Astrocyte (in vitro differentiated cells and primary cell): ENCODE results near the gene RBFOX2. TPM values are rescaled to one million over a fixed set of nuclear protein-coding genes. Genes with fewer than 3 reads are reported as not detected.

Source experiments
- DNase-seq: peaks from one replicate; pipeline ENCODE4 v3.0.0-alpha.2; 2010; ENCODE audit warnings: low read depth
- FAIRE-seq: peaks from 2 replicates; lab custom pipeline; 2011; peaks lifted over from hg19 to GRCh38; lab: Jason Lieb, UNC
- H2AFZ ChIP-seq: 2 replicates; pipeline ENCODE4 v1.6.0; 2012; ENCODE audit warnings: low read depth, low read length, inconsistent platforms
- H3K27ac ChIP-seq: 2 replicates; pipeline ENCODE4 v1.5.1; 2011; ENCODE audit warnings: low read depth, low read length, inconsistent platforms
- H3K27me3 ChIP-seq: 2 replicates; pipeline ENCODE4 v1.6.0; 2011; ENCODE audit warnings: low read length, inconsistent platforms; ENCODE audit not compliant: insufficient read depth
- H3K36me3 ChIP-seq: 2 replicates; pipeline ENCODE4 v1.5.1; 2011; ENCODE audit warnings: low read length, inconsistent platforms; ENCODE audit not compliant: insufficient read depth
- H3K4me1 ChIP-seq: 2 replicates; pipeline ENCODE4 v1.5.1; 2011; ENCODE audit warnings: low read length, inconsistent platforms; ENCODE audit not compliant: insufficient read depth
- H3K4me2 ChIP-seq: 2 replicates; pipeline ENCODE4 v1.6.0; 2012; ENCODE audit warnings: low read length, inconsistent platforms
- H3K4me3 ChIP-seq: 2 replicates; pipeline ENCODE4 v1.5.1; 2011; ENCODE audit warnings: low read depth, mild to moderate bottlenecking, low read length, inconsistent platforms; ENCODE audit not compliant: insufficient read depth
- H3K79me2 ChIP-seq: 2 replicates; pipeline ENCODE4 v1.6.0; 2012; ENCODE audit warnings: mild to moderate bottlenecking, low read length, inconsistent platforms; ENCODE audit not compliant: insufficient read depth
- H3K9ac ChIP-seq: 2 replicates; pipeline ENCODE4 v1.6.0; 2012; ENCODE audit warnings: mild to moderate bottlenecking, low read length, inconsistent platforms
- H3K9me3 ChIP-seq: 2 replicates; pipeline ENCODE4 v1.5.1; 2012; ENCODE audit warnings: low read depth, mild to moderate bottlenecking, low read length, inconsistent platforms; ENCODE audit not compliant: insufficient read depth
- H4K20me1 ChIP-seq: 2 replicates; pipeline ENCODE4 v1.6.0; 2012; ENCODE audit warnings: low read length, inconsistent platforms; ENCODE audit not compliant: insufficient read depth
- H3K27ac Mint-ChIP-seq: one replicate; pipeline ENCODE4 v1.8.0; 2021; ENCODE audit warnings: mild to moderate bottlenecking, mixed read lengths; ENCODE audit not compliant: unreplicated experiment
- H3K27me3 Mint-ChIP-seq: one replicate; pipeline ENCODE4 v1.8.0; 2021; ENCODE audit warnings: low read depth, mixed read lengths; ENCODE audit not compliant: unreplicated experiment
- H3K36me3 Mint-ChIP-seq: one replicate; pipeline ENCODE4 v1.8.0; 2021; ENCODE audit warnings: low read depth, mixed read lengths; ENCODE audit not compliant: unreplicated experiment
- H3K4me1 Mint-ChIP-seq: one replicate; pipeline ENCODE4 v1.8.0; 2021; ENCODE audit warnings: low read depth, mixed read lengths; ENCODE audit not compliant: unreplicated experiment
- H3K4me3 Mint-ChIP-seq: one replicate; pipeline ENCODE4 v1.8.0; 2021; ENCODE audit warnings: mild to moderate bottlenecking, moderate library complexity, mixed read lengths; ENCODE audit not compliant: unreplicated experiment
- H3K9me3 Mint-ChIP-seq: one replicate; pipeline ENCODE4 v1.8.0; 2021; ENCODE audit warnings: mild to moderate bottlenecking, mixed read lengths; ENCODE audit not compliant: unreplicated experiment
- EZH2 ChIP-seq: IDR thresholded peaks from 2 replicates; pipeline ENCODE4 v1.6.1; 2012; ENCODE audit warnings: mild to moderate bottlenecking, low read length, inconsistent platforms; ENCODE audit not compliant: insufficient read depth
- total RNA-seq: library from RNA; stranded (reverse); gene quantifications from 2 replicates; pipeline ENCODE4 v1.2.1, GENCODE V29; 2021
- TF ChIP-seq, protein P1 (sequence below): IDR thresholded peaks from 2 replicates; pipeline ENCODE4 v1.5.1; 2011; ENCODE audit warnings: low read depth, mild to moderate bottlenecking, inconsistent platforms, low read length, moderate library complexity; ENCODE audit not compliant: insufficient read depth

Gene RBFOX2
- total RNA-seq, 1 donor from 2014 or later, result 169 TPM

DNA sequence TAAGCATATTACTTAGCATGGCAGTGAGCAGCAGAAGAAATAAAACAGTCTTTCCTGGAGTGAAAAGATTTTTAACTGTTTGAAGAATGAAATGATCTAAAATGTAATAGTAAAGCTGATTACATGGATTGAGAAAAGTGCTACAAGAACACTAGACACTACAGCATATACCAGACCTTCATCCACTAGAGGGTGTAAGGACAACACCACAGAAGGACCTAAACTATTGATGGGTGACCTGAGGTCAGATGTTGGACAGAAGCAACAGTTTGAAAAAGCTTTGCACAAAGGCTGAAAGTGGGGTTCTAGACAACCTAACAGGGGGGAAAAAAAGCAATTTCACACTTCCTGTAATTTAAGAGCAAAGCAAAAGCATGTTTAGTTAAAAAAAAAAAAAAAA, 97.7 kb downstream of the RBFOX2 start:
- FAIRE-seq, result peak; percentile 96
- H4K20me1 ChIP-seq, result peaks cover 12% of the 10 kb centered on the region
- DNase-seq, result peak; percentile 59

DNA sequence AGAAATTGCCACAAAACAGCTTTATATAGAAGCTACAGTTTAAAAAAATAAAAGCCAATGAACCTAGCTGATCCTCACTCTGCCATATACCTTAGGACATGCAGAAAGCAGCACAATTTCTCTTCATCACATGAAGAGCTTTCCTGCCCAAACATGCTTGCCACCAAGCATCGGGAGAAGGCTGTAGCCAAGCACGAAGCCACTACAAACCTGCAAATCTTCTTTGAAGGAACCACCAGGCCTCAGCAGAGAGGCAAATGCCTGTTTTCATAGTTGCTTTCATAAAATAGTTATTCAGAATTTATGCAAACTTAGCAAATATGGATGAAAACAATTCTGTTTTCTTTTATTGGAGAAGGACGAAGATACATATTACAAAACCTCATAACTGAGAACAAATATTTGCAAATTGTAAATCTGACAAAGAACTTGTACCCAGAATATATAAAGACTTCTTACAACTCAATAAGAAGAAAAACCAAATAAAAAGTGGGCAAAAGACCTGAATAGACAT, 100.3 kb downstream of the RBFOX2 start:
- no peak overlapping the region for H3K4me3 ChIP-seq
- H3K4me3 Mint-ChIP-seq, result no peak overlapping the region
- TF ChIP-seq, protein P1, sequence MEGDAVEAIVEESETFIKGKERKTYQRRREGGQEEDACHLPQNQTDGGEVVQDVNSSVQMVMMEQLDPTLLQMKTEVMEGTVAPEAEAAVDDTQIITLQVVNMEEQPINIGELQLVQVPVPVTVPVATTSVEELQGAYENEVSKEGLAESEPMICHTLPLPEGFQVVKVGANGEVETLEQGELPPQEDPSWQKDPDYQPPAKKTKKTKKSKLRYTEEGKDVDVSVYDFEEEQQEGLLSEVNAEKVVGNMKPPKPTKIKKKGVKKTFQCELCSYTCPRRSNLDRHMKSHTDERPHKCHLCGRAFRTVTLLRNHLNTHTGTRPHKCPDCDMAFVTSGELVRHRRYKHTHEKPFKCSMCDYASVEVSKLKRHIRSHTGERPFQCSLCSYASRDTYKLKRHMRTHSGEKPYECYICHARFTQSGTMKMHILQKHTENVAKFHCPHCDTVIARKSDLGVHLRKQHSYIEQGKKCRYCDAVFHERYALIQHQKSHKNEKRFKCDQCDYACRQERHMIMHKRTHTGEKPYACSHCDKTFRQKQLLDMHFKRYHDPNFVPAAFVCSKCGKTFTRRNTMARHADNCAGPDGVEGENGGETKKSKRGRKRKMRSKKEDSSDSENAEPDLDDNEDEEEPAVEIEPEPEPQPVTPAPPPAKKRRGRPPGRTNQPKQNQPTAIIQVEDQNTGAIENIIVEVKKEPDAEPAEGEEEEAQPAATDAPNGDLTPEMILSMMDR, result no peak
- no peak for TF ChIP-seq EZH2
- H3K27me3 ChIP-seq, result no peaks in the 10 kb centered on the region
- H2AFZ ChIP-seq, result no peak overlapping the region
- H3K36me3 Mint-ChIP-seq, result peaks cover 3% of the 10 kb centered on the region
- H3K27me3 Mint-ChIP-seq, result no peaks in the 10 kb centered on the region
- H3K4me2 ChIP-seq, result no peak overlapping the region
- H4K20me1 ChIP-seq, result peaks cover 21% of the 10 kb centered on the region
- no peaks in the 10 kb centered on the region for H3K9me3 ChIP-seq
- H3K9ac ChIP-seq, result no peak overlapping the region
- FAIRE-seq (no peak), DNase-seq (no peak)
- H3K4me1 Mint-ChIP-seq, result peaks cover 20% of the 10 kb centered on the region
- H3K36me3 ChIP-seq, result no peaks in the 10 kb centered on the region
- H3K9me3 Mint-ChIP-seq, result no peaks in the 10 kb centered on the region
- no peak overlapping the region for H3K27ac ChIP-seq
- H3K79me2 ChIP-seq, result peaks cover 35% of the 10 kb centered on the region
- no peak overlapping the region for H3K27ac Mint-ChIP-seq
- H3K4me1 ChIP-seq, result no peaks in the 10 kb centered on the region

More for the DNA sequence above, 97.7 kb downstream of the RBFOX2 start:
- no peak overlapping the region for H3K4me3 ChIP-seq
- no peak overlapping the region for H3K4me2 ChIP-seq
- Mint-ChIP-seq H3K36me3 (peaks cover 2% of the 10 kb centered on the region), H3K9me3 (no peaks in the 10 kb centered on the region), H3K27me3 (no peaks in the 10 kb centered on the region), H3K27ac (no peak overlapping the region), H3K4me1 (peaks cover 20% of the 10 kb centered on the region), H3K4me3 (no peak overlapping the region)
- TF ChIP-seq, protein P1, result peak; percentile 59
- no peak for TF ChIP-seq EZH2
- H3K9me3 ChIP-seq, result no peaks in the 10 kb centered on the region
- peaks cover 2% of the 10 kb centered on the region for H3K36me3 ChIP-seq
- H3K27me3 ChIP-seq, result no peaks in the 10 kb centered on the region
- peaks cover 23% of the 10 kb centered on the region for H3K79me2 ChIP-seq
- no peak overlapping the region for H2AFZ ChIP-seq
- no peaks in the 10 kb centered on the region for H3K4me1 ChIP-seq
- no peak overlapping the region for H3K9ac ChIP-seq
- H3K27ac ChIP-seq, result no peak overlapping the region

DNA sequence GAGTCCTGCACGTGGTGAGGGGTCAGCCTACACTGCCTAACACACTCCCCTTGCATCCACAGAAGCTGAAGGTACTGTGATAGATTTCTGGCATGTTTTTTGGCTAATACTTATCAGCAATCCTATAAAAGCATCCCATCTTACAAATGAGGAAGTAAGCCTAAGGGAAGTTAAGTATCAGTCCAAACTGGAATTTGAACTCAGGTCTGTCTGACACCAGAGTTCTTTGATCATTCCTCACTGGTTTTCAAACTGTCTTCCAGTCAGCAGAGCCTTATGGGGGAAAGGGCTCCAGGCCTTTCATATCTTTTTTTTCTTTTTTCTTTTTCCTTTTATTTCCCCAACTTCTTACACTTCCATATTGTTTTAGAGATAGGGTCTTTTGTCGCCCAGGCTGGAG, 105.6 kb downstream of the RBFOX2 start:
- no peak overlapping the region for H2AFZ ChIP-seq
- H3K4me3 ChIP-seq, result no peak overlapping the region
- no peak overlapping the region for H3K9ac ChIP-seq
- no peak for FAIRE-seq
- TF ChIP-seq EZH2, result no peak
- no peaks in the 10 kb centered on the region for H3K9me3 Mint-ChIP-seq
- no peak overlapping the region for H3K27ac ChIP-seq
- no peak overlapping the region for H3K4me2 ChIP-seq
- H3K27ac Mint-ChIP-seq, result peak overlapping the region; percentile 63
- H4K20me1 ChIP-seq, result peaks cover 36% of the 10 kb centered on the region
- no peaks in the 10 kb centered on the region for H3K36me3 ChIP-seq
- H3K9me3 ChIP-seq, result no peaks in the 10 kb centered on the region
- DNase-seq, result no peak
- peaks cover 3% of the 10 kb centered on the region for H3K36me3 Mint-ChIP-seq
- peaks cover 11% of the 10 kb centered on the region for H3K4me1 ChIP-seq
- H3K27me3 ChIP-seq, result no peaks in the 10 kb centered on the region
- no peak overlapping the region for H3K4me3 Mint-ChIP-seq
- H3K4me1 Mint-ChIP-seq, result peaks cover 21% of the 10 kb centered on the region
- no peaks in the 10 kb centered on the region for H3K27me3 Mint-ChIP-seq
- H3K79me2 ChIP-seq, result peaks cover 61% of the 10 kb centered on the region
